ENCODE measurements around the gene SP140L.
"Not testable (repeated sequence)": the region's sequence is repeated elsewhere in the genome, so short reads cannot be mapped to it uniquely, and the experiment has no call there.

The SP140L gene

GRCh38 chr2:230423851-230424458, 97.0 kb downstream of the SP140L start:
- no peak for DNase-seq

- no peak for DNase-seq
Measured at GRCh38 chr2:230425377-230425776, 98.4 kb downstream of the SP140L start.

GRCh38 chr2:230429513-230429912, 102.5 kb downstream of the SP140L start:
- DNase-seq: no peak

GRCh38 chr2:230430957-230431910, 104.2 kb downstream of the SP140L start:
- DNase-seq: no peak

- no peak for DNase-seq
Measured at GRCh38 chr2:230434677-230435324, 107.8 kb downstream of the SP140L start.

- no peak for DNase-seq
Measured at GRCh38 chr2:230435431-230435830, 108.4 kb downstream of the SP140L start.

GRCh38 chr2:230439121-230439520, 112.1 kb downstream of the SP140L start:
- DNase-seq: not testable (repeated sequence)

- DNase-seq: no peak
Measured at GRCh38 chr2:230439590-230439989, 112.6 kb downstream of the SP140L start.

- no peak for DNase-seq
Measured at GRCh38 chr2:230441227-230441897, 114.4 kb downstream of the SP140L start.

GRCh38 chr2:230443541-230443940, 116.5 kb downstream of the SP140L start:
- DNase-seq: no peak

- no peak for DNase-seq
Measured at GRCh38 chr2:230444832-230445231, 117.8 kb downstream of the SP140L start.

GRCh38 chr2:230447036-230447435, 120.0 kb downstream of the SP140L start:
- DNase-seq: no peak

GRCh38 chr2:230447455-230448451, 120.8 kb downstream of the SP140L start:
- DNase-seq: no peak

- DNase-seq: no peak
Measured at GRCh38 chr2:230449901-230450467, 123.0 kb downstream of the SP140L start.

GRCh38 chr2:230453006-230453405, 126.0 kb downstream of the SP140L start:
- no peak for DNase-seq
